Left ventricle myocardium superior (tissue), 1 donor: ENCODE data around the gene ARHGAP5. TPM values are rescaled to one million over a fixed set of nuclear protein-coding genes. Genes with fewer than 3 reads are reported as not detected.

Experiments
- ATAC-seq: fragments of 200-7000 bp; cut with Tn5 transposase; one replicate; pipeline ENCODE4 v1.9.1; 2020; ENCODE audit warnings: mild to moderate bottlenecking, moderate library complexity
- DNase-seq: peaks from one replicate; pipeline ENCODE4 v3.0.0-alpha.2; 2020
- intact Hi-C: fragments of 100-400 bp; cut with micrococcal nuclease; formaldehyde crosslinking; loops from one replicate; pipeline ENCODE4 v1.11.0; 2022
- total RNA-seq: library from RNA; stranded (reverse); fragmentation: NEBNext Ultra II Directional; extraction: Animal tissue kit (Norgen Biotek cat#: 25700); gene quantifications from one replicate; pipeline ENCODE4 v1.2.1, GENCODE V29; 2021
- donor health status: DM: no; HTN: yes; CAD: no; lungs with severe emphysema.

The ARHGAP5 gene
- total RNA-seq, 1 donor from 2014 or later: 263 TPM

DNA sequence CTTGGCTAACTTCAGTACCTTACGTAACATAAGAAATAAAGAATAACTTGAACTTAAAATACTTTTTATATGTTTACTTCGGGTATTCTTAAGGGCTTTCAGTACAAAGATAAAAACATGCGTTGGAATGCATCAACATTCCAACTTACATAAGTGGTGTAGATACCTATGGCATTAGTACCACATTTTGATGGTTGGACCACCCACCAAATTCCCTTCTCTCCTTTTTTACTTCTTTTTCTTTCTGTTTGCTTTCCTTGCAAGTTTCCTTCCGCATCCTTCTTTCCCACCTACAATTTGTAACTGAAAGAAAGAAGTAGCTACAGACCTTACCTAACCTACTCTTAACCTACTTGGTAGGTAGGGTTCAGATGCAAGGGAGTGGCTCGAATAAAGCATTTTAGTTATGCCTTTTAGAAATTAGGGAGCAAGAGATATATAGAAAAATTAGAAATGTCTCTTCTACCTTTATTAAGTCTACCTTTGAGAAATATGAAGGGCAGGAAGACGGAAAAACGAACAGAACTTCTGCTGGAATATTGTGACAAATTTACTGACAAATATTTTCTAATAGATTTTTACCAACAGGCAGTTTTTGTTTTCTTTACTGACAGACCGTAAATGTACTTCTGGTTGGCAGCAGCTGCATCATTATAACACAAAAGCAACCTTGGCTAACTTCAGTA lies 2.1 kb upstream of the ARHGAP5 start:
- ATAC-seq: no peak
- intact Hi-C loops: loop anchor here (5.0 kb wide), 2 partner anchors 177 to 397 kb away; no protein-coding TSS in a partner anchor
- DNase-seq: no peak

DNA sequence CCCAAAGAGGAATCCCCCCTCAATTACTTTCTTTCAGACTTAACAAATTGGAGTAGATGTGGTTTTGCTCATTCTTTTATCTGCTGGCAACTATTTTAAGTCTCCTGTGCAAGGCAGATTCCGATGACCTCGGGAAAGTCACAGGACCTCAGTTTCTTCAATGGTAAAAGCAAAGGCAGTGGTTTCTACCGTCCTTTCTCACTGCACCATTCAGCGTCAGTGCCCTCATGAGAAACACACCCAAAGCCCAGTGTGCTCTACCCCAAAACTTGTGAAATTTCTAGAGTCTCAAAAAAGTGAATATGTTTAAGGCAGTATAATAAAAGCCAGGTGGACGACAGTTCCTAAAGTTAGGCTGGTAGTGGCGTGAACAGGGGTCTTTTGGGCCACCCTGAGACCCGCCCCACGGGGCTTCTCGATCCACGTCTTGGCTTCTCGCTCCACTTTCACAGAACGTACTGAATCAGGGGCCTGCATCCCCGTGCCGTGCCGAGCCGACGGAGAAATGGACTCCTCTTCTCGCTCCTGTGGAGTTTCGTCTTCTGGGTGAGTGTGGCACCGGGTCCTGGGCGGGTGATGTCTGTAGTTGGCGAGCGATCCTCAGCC lies 1.3 kb upstream of the ARHGAP5 start:
- DNase-seq: peak; percentile 75
- ATAC-seq: peak; percentile 39
- intact Hi-C loops: no loop called here

DNA sequence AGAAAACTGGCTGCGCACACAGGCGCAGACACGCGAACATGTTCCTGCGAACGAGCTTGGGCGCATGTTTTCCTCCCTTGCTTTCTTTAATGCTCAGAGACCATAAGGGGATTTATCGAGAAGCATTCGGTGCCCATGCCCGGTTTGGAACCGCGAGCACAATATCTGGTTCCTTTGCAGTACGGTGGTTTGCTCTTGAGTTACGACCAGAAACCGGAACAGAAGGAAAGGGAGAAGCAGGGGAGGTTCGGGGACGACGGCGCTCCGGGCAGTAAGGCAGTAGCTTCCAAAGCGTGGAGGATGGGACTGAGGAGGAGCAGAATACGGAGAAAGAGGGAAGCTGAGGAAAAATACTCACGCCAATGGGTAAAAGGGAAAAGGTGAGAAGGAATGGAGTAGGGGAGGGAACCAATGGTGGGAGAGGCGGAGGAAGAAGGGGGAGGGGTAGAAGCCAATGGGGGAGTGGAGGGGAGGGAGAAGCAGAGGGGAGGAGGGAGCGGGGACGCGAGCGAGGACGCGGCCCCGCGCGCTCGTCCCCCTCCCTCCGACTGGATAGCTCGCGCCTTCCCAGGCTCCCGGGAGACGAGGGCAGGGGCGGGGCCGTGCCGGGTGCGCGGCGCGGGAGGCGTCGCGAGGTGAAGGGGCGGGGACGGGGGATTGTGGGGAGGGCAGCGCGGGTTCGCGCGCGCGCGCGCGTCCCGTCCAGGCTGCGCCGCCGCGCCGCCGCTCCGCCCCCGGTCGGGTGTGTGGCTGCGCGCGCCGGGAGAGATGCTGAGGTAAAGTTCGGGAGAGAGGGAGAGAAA lies 625 bp upstream of the ARHGAP5 start:
- DNase-seq (peak; percentile 98), ATAC-seq (peak; percentile 91)
- intact Hi-C loops: no loop called here

DNA sequence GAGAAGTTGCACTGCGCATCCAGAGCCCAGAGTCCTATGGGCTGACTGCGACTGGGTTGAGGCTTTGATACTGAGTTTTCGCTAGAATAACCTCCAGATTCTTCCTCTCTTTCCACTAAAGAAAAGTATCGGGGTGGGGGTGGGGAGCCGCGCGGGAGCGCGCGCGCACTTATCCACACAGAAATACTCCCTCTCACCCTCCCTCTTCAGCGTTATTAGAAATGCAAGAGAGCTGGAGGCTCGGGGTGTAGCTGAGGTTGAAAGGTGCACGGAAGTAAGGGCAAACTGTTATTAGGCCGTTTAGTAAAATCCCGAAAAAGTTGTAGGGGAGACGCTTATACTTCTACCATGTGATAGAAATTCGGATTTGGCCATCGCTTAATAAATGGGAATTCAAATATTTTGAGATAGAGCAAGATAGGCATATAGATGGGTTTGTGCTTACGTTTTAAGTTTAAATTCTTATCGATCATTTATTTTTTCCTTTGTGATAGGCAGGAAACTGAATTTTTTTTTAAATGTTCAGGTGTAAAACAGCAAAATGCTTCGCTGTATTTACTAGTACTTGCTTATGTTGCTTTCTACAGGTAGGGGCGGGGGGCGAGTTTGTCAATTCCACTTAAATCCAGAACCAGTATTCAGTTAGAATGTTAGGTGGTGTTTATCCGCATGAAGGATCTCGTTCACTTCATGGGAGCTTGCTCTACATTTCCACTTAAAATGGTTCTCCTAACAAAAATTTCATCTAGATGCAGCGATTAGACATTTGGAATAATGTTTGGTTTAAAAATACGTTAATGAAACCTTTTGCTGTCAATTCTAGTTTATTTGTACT lies 1.1 kb downstream of the ARHGAP5 start:
- ATAC-seq: peak; percentile 14
- DNase-seq: peak; percentile 49
- intact Hi-C loops: no loop called here

DNA sequence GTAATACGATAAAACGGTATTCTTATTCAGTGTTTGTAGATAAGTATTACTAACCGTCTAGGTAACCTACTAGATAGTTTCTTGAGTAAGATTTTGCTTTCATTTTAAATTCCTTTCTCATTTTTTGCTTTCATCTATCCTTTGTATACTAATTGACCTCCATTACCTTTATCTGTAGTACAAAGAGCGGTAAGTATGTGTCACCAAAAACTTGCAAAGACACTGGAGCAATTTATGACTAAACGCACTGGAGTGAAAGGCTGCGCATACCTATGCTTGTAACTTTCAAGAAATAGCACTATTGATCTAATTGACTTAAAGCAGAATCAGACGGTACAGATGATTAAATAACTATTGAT lies 1.7 kb downstream of the ARHGAP5 start:
- ATAC-seq: no peak
- no peak for DNase-seq

DNA sequence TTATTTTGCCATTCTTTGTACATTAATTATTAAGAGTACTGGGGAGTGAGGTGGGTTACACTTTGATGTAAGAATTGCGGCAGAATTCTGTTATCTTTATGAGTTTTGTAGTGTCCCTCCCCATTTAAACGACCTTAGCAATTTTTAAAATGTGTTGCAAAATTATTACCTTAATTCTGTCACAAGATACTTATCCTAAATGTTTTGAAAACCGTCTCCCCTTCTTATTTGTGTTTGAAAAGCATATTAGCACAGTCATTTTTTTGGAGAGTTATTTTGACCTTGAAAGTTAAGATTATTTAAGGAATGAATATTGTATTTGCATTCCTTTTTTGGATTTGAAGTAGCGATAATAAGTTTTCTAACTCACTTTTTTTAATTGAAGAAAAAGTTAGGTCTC lies 2.2 kb downstream of the ARHGAP5 start:
- intact Hi-C loops: no loop called here
- no peak for DNase-seq
- no peak for ATAC-seq

More for the DNA sequence above, 1.7 kb downstream of the ARHGAP5 start:
- intact Hi-C loops: no loop called here

DNA sequence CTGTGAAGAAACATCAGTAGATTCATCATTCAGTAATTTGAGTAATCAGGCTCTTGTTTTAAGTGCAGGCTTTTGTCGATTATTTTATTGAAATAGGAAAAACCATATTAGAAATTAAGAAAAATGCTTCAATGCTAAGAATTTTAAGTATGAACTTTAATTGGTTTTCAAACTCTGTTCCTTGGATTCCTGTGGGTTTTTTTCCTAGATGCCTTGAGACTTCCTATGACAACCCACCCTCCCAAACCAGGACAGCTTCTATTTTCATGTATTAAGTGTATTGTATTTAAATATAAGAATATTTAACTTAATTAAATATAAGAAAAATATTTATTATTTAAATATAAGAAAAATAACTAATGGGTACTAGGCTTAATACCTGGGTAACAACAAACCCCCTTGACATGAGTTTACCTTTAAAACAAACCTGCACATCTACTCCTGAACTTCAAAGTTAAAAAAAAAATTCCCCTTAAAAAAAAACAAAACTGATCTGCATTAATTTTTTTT lies 3.0 kb downstream of the ARHGAP5 start:
- DNase-seq: no peak
- intact Hi-C loops: loop anchor here (10.0 kb wide), 1 partner anchor 125 kb away; the partner anchor contains the start of genes RNU6-7 and RNU6-8
- ATAC-seq: no peak

DNA sequence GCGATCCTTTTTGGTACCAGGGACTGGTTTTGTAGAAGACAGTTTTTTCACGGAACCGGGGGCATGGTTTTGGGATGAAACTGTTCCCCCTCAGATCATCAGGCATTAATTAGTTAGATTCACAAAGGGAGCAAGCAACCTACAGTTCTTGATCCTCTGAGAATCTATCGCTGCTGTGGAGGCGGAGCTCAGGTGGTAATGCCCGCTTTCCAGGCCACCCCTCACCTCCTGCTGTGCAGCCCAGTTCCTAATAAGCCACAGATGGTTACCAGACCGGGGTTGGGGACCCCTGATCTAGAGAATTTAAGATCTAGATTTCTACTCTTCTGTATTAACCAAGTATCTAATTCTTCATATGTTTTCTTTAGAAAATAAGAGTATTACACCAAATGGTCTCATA lies 4.8 kb downstream of the ARHGAP5 start:
- intact Hi-C loops: loop anchor here (10.0 kb wide), 1 partner anchor 123 kb away; the partner anchor contains the start of genes RNU6-7 and RNU6-8
- DNase-seq (no peak), ATAC-seq (no peak)

DNA sequence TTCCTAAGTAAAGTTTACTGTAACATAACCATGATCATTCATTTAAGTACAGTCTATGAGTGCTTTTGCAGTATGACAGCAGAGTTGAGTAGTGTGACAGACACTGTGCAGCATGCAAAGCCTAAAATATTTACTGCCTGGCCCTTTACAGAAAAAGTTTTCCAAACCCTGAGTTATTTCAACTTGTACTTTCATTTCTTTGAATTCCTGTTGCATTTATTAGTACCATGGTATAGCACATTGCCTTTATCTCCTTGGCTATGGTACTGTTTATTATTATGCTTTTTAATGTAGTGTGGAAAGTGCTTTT lies 6.2 kb downstream of the ARHGAP5 start:
- no peak for DNase-seq
- peak; percentile 60 for ATAC-seq
- intact Hi-C loops: loop anchor here (10.0 kb wide), 1 partner anchor 122 kb away; the partner anchor contains the start of genes RNU6-7 and RNU6-8

DNA sequence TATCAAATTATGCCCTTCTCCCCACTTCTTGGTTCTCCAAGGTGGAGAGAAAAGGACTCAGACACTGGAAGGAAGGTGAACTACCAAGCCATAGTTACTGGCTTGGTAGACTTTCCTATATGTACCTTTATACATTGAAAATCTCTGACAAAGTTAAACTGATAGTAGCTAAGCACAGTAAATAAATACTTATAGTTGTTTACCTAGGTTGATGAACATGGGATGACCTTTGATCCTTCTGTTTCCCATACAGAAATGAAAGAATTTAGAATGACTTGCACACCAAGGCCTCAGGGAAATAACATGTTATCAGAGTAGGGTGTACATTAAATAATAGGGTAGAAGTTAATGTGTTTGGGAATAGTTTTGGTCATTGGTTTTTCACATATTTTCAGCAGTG lies 6.7 kb downstream of the ARHGAP5 start:
- ATAC-seq: no peak
- DNase-seq: no peak
- intact Hi-C loops: loop anchor here (10.0 kb wide), 1 partner anchor 121 kb away; the partner anchor contains the start of genes RNU6-7 and RNU6-8

DNA sequence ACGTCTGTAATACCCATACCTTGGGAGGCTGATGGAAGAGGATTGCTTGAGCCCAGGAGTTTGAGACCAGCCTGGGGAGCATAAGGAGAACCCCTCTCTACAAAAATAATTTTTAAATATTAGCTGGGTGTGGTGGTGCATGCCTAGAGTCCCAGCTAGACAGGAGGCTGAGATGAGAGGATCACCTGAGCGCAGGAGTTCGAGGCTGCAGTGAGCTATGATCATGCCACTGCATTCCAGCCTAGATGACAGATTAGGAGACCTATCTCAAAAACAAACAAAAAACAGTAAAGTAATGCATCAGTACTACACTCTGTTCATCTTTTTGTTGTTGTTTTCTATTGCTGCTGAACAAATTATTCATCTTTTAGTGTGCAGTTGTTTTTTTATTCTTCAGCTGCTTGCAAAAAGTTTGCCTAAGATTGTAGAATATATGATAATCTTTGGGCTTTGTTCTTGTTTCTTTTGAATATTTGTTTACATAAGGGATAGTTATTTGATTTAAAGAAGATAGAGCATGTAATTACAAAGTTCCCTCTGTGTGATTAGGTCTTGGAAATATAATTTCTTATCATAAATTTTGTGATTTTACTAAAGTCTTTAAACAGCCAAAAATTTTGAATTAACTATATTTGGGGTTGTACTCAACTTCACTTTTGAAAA lies 8.2 kb downstream of the ARHGAP5 start:
- intact Hi-C loops: loop anchor here (10.0 kb wide), 1 partner anchor 119 kb away; the partner anchor contains the start of genes RNU6-7 and RNU6-8
- no peak for DNase-seq
- ATAC-seq: no peak

DNA sequence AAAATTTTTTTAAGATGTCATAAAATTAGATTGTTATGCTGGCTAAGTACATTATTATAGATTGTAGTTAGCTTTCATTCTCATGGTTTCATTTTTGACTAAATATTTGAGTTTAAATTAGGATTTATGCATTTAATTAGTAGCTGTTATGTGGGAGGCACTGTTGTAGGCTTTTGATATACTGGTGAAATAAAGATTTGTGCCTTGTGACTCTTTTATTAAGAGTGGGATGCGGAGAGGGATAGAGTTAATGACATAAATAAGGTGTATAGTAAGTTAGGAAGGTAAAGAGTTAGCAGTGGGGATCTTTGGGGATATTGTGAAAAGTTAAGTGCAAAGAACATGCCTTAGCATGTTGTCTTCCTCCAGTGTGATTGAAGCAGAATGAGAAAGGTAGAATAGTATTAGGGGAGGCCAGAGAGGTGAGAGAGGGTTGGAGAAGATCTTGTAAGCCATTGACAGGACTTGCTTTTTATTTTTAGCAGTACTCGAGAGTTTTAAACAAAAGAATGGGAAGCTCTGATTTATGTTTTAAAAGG lies 8.8 kb downstream of the ARHGAP5 start:
- DNase-seq (no peak), ATAC-seq (no peak)
- intact Hi-C loops: loop anchor here (10.0 kb wide), 1 partner anchor 119 kb away; the partner anchor contains the start of genes RNU6-7 and RNU6-8

DNA sequence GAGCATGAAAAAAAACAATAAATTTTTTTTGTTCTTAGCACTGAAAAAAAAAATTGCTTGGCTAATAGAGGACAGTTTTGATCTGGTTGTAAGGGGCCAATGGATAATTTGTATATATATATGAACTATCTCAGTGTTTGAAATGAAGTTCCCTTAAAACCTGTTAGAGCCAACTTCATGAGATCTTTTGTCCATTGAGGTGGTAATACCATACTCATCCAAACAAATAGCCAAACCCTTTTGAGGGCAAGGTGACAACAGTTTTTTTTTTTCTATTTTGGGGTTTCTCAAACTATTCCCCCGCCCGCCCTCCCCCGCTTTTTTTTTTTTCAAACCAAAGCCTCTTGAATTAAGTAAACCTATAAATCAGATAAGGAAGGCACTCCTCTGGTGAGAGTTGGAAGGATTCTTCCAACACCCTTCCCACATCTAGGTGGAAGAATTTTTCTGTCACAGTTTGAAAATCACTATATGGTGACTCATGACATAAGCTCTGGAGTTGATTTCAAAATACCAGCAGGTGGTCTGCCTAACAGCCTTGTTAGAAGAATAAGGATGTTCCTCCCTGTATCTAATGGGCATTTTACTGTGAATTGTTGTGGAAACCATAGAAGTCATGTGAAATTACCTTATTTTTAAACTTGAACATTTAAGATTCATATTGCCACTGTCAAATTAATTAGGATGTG lies 10.2 kb downstream of the ARHGAP5 start:
- ATAC-seq: no peak

DNA sequence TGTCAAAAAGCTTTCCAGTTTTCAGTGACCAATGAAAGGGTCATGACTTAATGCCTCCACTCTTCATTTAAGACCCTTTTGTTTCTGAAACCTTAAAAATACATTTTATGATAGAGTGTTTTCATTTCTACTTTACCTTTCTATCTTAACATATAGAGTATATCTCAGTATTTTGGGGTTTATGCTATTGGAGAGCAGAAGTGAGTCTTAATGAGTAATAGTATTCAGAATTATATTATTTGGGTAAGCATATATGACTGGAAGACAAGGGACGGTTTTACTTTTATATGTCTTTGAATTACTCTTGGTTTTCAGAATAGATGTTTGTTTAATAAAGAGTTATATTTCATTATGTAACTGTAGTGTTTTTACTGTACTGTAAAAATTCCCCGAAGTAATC lies 10.8 kb downstream of the ARHGAP5 start:
- intact Hi-C loops: loop anchor here (10.0 kb wide), 1 partner anchor 117 kb away; the partner anchor contains the start of genes RNU6-7 and RNU6-8
- ATAC-seq (no peak), DNase-seq (no peak)

More for the DNA sequence above, 10.2 kb downstream of the ARHGAP5 start:
- intact Hi-C loops: loop anchor here (10.0 kb wide), 1 partner anchor 117 kb away; the partner anchor contains the start of genes RNU6-7 and RNU6-8
- no peak for DNase-seq

DNA sequence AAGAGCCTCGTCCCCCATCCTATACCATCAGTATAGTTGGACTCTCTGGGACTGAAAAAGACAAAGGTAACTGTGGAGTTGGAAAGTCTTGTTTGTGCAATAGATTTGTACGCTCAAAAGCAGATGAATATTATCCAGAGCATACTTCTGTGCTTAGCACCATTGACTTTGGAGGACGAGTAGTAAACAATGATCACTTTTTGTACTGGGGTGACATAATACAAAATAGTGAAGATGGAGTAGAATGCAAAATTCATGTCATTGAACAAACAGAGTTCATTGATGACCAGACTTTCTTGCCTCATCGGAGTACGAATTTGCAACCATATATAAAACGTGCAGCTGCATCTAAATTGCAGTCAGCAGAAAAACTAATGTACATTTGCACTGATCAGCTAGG lies 13.6 kb downstream of the ARHGAP5 start:
- intact Hi-C loops: no loop called here
- no peak for DNase-seq
- no peak for ATAC-seq

DNA sequence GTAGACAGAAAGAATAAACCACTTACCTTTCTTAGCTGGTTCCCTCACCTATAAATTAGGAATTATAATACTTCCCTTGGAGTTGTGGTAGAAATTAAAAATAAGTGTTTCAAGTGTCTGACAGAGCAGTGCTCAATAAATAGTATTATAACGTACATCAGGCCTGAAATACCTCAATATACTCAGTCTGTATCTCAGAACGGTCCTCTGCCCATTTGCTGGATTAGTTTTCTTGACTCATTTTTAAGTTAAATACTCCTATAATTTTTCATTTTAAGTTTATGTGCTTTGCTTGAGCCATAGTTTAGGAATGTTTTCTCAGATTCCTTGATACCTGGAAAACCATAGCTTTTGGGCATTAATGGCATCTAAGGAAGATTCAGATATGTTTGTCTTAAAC lies 22.4 kb downstream of the ARHGAP5 start:
- DNase-seq: no peak
- intact Hi-C loops: no loop called here
- no peak for ATAC-seq

DNA sequence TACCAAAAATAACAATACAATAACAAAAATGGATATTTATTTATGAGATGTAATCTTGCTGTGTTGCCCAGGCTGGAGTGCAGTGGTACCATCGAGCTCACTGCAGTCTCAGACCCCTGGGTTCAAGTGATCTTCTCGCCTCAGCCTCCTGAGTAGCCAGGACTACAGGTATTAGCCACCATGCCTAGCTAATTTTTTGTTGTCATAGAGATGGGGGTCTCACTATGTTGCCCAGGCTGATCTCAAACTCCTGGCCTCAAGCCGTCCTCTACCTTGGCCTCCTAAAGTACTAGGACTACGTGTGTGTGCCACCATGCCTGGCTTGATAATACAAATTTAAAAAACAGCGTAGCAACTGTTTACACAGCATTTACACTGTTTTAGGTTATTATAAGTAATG lies 23.1 kb downstream of the ARHGAP5 start:
- ATAC-seq (no peak), DNase-seq (no peak)
- intact Hi-C loops: no loop called here
